GM18861 (cell line): ENCODE results near the gene SLC38A3.
"Not testable (repeated sequence)": the region's sequence is repeated elsewhere in the genome, so short reads cannot be mapped to it uniquely, and the experiment has no call there.

Experiments used
- ATAC-seq: cut with Tn5 transposase; IDR thresholded peaks from one replicate; pipeline ENCODE4 v1.9.1; 2021; ENCODE audit not compliant: unreplicated experiment

The SLC38A3 gene

DNA sequence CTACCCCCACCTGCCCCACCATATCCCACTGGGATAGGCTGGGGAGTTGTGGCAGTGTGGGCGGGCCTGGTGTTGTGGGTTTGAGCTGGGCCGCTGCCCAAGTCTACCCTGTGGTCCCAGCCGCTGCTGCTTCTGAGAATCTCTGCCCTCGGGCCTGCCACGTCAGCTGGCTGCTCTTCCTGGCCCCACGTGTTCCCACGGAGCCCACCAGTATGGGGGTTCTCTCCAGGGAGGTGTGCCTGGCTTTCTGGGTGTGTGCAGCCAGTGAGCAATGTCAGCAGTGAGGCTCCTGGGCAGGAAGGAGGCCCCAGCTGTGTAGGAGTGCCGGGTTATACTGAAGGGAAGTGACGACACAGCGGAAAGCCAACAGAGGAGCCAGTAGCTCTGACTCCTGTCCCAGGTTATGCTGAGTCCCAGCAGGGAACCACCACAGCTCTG, 41.5 kb downstream of the SLC38A3 start:
- ATAC-seq, result peak; percentile 39

DNA sequence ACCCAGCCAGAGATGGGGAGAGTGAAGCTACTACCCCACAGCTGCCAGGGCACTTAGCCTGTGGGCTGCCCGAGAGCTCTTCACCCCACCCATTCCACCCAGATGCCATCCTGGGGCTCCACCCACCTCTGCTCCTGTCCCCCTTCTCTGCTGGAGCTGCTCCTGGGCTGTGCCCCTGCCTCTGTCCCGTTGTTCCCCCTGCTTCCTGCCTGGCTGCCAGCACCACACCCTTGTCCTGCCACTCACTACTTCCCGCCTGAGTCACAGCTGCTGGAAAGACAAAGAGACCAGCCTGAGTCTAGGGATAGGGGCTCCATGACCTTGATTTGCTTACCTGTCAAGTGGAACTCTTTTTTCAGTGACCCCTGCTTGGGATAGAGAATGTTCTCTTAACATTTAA, 43.3 kb downstream of the SLC38A3 start:
- ATAC-seq, result no peak

DNA sequence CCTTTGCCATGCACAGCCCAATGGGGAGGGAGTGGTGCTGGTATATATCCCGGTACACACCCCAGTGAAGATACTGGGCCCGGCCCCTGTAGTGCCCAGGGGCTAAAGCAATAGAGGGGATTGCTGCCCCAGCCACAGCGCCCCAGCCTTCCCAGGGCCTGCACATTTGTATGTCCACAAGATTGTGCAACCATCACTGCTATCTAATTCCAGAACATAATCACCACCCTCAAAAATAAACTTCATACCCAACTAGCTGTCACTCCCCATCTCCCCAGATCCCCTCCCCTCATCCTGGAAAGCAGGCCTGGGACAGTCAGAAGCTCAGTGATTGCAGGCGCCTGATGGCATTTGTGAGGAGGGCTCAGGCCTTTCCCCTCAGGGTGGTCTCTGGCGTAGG, 44.4 kb downstream of the SLC38A3 start:
- no peak for ATAC-seq

DNA sequence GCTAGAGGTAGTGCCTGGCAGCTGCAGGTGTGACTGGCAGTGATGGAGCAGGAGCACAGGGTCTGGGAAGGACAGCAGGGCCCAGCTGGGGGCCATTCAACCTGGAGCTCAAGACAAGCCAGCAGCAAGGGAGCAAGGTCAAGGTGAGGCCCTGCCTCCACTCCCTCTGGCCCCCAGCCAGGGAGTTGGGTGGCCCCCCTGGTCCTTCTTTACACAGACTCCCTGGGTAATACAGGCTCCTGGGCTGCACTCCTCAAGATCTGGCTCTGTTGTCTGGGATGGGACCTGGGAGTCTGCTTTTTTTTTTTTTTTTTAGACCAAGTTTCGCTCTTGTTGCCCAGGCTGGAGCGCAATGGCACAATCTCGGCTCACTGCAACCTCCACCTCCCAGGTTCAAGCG, 45.4 kb downstream of the SLC38A3 start:
- no peak for ATAC-seq

DNA sequence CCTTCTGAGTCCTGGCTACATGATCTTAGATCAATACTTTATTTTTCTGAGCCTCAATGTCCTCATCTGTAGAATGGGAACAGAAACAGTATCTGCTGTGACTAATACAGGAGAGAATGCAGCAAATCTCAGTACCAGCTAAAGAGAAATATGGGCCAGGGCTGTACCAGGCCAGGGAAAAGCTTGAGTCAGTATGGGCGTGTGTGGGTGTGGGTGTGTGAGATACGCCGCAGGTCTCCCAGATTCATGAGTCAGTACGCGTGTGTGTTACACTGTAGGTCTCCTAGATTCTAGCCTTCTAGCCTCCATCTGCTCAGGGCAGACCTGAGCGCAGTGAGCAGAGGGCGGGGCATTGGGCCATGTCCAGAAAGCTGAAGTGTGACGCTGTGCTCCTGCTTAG, 46.1 kb downstream of the SLC38A3 start:
- ATAC-seq, result no peak

DNA sequence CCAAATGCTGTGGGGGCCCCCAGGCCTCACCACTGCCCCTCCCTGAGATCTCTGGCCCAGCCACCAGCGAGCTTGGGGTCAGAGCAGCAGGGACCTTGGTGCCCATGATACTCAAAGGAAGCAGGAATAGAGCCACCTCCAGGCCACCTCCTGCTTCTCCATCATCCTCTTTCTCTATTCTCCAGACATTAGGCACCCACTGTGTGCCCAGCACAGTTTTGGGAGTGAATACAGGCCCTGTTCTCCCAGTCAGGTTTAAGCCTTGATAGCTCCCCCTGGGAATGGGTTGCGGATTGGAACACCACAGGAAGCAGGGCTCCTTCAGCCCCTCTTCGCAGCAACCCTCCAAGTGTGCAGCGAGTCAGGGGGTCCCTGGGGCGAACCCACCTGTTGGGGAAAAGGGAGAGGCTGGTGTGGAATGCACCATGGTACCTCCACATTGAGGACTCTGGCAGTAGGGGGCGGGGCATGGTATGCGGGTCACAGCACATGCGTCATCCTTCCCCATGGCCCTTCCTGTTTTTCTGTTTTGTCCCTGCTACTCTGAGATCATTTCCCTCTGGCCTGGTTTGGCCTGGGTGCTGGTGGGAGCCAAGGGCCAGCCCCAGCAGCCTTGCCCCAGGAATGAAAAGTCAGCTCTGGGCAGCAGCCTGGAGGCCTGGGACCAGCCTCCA, 49.6 kb downstream of the SLC38A3 start:
- no peak for ATAC-seq

DNA sequence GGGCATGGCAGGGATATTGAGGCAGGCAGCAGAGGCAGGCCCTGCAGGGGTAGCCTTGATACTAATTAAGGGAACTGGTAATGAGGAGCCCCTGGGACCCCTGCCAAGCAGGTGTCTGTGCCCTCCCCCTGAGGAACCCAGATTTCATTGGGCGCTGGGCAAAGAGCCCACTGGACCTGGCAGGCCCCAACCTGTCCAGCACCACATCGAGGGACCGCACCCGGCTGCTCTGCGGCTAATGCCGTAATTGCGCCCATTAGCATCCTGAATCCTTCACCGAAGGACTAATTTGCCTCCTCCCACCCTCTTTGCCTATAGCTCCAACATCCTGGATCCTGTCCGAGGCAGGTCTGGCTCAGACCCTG, 50.2 kb downstream of the SLC38A3 start:
- no peak for ATAC-seq

DNA sequence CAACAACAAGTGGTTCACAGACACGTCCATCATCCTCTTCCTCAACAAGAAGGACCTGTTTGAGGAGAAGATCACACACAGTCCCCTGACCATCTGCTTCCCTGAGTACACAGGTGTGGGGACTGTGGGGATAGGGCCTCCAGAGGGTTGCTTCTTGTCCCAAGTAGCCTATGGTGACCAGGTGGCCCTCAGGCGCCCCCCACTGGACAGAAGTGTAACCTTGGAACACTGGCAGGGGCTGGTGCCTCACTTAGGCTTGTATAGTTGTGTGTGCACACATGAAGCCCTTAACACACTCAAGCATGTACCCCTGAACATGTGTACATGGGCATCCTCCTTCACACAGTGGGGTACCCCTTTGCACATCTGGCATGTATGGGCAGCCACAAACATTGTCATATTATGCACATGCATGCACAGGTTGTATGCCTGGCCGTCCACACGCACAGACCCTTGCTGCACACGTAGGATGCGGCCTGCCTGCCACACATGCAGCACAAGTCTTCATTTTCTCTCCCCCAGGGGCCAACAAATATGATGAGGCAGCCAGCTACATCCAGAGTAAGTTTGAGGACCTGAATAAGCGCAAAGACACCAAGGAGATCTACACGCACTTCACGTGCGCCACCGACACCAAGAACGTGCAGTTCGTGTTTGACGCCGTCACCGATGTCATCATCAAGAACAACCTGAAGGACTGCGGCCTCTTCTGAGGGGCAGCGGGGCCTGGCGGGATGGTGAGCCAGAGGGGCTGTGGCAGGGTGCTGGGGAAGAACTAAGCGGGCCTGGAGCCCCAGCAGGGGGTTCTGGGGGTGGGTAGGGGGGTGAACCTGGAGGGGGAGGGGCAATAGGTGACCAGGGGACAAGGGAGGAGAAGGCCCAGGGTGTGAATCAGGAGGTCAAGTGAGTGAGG, 52.2 kb downstream of the SLC38A3 start:
- ATAC-seq, result no peak

DNA sequence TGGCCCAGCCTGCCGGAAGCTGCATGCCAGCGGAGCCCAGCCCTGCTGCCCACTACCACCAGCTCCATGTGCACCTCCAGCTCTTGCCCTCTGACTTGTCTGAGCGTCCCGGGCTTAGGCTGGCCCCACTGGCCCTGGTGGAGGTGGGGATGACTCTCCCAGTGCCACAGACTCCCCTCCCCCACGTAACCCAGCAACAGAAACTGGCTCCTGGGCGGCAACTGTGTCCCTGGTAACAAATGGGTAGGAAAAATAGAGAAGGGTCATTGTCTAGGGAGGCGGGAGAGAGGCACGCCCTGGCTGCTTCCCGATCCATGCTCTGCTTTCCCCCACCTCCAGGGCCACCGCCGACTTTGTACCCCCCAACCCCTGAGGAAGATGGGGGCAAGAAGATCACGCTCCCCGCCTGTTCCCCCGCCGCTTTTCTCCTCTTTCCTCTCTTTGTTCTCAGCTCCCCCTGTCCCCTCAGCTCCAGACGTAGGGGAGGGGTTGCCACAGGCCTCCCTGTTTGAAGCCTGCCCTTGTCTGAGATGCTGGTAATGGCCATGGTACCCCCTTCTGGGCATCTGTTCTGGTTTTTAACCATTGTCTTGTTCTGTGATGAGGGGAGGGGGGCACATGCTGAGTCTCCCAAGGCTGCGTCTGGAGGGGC, 53.1 kb downstream of the SLC38A3 start:
- ATAC-seq, result no peak

DNA sequence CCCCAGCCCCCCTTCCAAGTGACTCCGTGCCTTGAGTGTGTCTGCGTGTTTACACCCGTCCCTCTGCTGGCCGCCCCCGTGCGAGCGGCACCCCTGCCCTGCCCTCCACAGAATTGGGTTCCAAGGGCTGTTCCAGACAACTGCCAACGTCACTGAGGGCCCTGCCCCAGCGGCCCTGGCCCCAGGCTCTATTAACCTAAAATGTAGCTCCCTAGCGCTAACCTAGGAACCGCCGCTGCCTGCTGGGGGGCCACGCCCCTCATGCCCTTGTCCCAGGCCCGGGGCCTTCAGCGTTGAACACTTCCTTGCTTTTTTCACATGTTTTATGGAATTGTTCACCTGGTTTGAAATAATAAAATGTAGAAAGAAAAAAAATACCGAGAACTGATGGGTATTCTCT, 53.9 kb downstream of the SLC38A3 start:
- ATAC-seq, result no peak

DNA sequence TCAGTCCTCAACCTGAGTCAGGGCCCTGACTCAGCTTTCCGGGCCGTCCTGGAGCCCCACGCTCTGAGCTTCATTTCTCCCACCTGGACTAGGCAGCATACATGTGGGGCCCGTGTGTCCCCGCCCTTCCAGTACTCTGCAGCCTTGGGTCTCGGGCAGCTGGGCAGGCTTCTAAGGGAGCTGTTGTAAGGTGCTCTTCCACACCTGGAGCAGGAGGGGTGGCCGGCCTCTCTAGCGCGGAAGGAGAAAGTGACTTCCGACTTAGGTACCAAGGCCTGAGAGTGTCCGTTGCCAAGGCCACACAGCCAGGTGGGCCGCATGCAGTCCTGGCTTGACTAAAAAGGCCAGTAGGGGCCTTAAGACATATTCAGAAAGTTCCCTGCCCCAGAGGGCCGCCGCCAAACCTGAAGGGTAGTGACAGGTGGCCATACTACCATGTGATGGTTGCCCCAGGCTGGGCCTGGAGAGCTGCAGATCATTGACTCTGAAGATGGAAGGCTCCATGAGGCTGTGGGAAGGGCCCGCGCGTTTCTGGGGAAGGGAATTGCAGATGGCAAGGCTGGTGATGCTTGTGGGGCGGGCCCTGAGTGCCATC, 54.5 kb downstream of the SLC38A3 start:
- ATAC-seq, result peak; percentile 10

DNA sequence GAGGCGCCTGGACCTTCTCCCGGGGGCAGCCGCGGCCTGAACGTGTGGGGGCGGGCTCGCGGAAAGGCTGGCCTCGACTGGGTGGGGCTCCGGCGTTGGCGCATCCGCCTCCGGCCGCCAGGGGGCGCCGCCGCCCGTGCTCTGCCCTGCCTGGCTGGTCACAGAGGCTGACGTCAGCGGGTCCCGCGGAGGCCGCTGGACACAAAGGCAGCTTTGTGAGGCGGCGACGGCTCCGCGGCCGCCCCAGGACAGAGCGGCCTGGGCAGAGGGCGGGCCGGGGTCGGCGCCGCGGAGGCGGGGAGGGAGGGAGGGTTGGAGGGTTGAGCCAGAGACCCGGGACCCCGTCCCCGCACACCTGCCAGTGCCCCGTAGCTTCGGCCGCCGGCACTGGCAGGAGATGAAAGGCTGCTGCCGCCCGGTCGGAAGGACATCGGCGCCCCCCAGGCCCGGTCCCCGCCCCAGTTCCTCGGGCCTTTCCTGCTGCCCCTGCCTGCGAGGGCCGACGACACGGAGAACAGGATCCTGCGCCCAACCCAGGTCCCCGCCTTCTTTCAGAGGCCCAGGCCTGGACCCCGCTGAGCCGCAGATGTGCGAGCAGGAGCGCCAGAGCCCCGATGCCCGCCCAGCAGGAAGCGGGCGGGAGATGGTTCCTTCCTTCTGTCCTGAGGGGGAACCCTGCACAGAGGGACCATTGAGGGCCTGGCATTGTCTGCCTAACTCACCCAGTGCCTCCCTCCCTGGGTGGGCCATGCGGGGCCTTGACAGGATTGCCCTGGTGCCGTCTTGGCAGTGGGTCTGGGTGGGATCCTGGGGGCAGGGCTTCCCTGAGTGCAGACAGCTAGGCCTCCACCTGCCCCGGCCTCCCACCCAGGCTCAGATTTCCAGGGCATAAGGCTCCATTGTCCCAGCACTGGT, 55.2 kb downstream of the SLC38A3 start:
- ATAC-seq, result peak; percentile 82

DNA sequence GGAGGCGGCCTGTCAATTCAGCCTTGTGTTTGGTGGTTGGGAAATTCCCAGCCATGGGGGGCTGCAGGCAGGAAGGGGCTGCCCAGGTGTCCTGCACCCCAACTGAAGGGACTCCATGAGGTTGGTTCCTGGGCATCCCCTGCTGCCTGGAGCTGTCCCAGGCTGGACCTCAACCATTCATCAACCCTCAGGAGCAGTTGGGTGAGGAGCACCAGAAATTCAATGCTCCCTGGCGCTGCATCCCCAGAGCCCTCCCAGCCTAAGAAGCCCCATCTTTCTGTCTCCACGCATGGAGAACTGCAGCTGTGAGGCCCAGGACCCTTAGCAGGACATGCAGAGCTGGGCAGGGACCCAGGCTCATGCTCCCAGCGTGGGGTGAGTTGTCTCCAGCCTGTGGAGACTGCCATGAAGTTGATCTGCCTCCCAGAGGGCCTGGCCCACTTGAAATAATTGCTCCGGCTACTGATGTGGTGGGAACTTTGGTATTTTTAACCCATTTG, 55.9 kb downstream of the SLC38A3 start:
- no peak for ATAC-seq

DNA sequence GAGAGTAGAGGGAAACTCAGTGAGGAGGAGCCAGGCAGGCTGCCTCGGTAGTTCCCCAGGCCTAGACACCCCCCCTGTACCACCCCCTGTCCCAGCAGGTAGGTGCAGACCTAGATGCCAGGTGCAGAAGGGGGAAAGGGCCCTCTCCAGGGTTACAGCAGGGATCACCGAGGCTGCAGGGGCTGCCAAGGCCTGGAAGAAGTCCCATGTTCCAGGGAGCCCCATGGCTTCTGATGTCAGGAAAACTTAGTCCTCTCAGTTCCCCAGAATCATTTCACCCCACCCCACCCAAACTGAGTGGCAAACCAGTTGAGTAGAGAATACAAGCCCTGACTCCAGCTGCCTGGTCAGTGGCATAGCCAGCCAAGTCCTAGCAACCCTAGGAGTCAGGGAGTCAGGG, 56.4 kb downstream of the SLC38A3 start:
- no peak for ATAC-seq

DNA sequence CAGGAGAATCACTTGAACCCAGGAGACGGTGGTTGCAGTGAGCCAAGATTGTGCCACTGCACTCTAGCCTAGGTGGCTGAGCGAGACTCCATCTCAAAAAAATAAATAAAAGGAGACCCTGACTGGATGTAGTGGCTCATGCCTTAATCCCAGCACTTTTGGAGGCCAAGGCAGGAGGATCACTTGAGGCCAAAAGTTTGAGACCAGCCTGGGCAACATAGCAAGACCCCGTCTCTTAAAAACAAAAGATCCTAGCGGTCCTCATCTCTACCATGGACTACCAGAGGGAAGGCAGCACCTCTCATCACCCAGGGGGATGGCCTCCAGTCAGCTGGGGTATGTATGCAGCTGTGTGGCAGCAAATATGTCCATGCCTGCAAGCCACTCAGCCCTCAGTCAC, 57.1 kb downstream of the SLC38A3 start:
- not testable (repeated sequence) for ATAC-seq

DNA sequence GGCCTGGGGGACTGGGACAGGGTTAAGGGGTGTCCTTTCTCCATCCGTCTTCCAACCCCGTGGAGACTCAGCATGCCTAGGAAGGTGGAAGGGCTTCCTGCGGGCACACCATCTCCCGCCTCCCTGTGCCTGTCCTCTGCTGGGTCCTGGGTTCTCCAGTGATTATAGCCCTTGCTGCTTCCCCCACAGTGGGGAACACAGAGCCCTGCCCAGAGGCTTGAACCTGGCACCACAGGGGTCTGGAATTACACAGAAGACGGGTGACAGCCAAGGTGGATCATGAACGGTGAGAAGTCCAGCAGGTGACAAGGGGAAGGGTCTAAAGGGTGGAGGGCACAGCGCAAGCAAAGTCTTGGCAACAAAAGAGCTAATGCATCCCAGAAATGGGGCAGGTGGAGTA, 57.7 kb downstream of the SLC38A3 start:
- ATAC-seq, result no peak

DNA sequence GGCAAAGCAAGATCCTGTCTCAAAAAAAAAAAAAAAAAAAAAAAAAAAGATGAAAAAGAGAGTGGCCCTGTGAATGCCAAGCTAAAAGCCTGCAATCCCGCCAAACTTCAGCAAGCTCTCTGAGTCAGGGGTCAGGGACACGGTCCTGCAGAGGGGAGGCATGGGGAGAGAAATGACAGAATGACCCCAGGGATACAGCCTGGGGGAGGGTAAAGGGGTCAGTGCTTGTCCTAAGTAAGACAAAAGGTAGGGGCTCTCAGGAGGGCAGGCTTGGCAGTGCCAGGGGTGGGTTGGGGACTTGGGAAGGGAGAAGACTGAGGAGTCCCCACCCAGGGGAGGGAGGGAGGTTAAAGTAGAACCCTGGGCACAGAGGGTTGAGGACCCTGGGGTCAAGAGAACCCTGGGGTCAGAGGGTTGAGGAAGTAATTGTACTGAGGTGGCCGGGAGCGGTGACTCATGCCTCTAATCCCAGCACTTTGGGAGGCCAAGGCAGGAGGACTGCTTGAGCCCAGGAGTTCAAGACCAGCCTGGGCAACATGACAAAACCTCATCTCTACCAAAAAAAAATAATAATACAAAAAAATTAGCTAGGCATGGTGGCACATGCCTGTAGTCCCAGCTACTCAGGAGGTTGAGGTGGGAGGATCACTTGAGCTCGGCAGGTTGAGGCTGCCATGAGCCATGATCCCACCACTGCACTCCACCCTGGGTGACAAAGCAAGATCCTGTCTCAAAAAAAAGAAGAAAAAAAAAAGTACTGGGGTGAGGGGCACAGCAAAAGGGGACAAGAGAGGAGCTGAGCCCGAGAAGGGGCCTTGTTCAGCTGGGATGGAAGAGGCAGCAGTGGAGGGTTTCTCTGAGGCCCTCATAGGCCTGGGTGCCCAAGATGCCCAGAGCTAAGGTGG, 58.7 kb downstream of the SLC38A3 start:
- ATAC-seq, result no peak

DNA sequence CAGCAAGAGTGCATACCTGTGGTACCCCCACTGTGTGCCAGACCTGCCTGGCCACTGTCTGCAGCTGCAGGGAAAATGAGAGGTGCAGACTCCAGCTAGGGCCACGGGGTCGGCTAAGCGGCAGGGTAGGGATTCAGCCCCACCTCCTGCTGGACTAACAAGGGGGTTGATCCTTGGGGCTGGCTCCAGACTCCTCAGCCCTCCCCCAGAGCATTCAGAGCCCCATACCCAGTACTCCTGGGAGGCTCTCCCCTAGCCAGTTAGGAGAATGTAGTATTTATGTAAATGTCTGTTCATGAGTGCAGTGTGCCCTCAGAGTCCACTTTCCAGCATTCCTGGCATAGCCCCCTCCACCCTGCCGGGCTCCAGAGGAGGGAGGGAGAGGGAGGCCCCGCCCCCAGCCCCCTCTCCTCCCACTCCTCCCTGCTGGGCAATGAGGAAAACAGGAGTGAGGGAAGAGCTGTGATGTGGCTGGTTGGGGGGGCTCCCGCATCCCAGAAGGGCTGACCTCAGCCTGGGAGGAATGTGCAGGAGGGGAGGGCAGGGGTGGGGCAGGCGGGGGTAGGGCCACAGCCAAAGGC, 59.4 kb downstream of the SLC38A3 start:
- no peak for ATAC-seq

DNA sequence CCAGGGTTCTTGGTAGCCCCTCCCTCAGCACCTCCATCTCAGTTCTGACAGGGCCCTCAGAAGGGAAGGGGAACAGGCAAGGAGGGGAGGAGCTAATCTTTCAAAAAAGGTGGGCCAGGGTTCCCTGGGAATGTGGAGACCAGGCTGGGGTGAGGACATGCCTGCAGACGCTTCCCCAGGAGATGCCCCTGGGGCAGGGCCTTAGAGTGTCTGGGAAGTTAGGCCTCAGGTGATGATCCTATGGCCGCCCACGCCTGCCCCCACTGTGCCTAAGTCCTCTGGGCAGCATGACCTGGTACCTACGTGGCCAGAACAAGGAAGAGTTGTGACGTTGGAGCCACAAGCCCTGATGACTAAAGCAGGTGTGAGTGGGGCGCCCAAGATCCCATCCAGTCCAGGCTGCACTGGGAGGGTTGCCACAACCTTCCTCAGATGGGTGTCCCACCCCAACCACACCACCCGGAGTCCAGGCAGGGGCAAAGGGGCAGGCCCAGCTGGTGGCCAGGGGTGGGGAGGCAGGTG, 60.0 kb downstream of the SLC38A3 start:
- no peak for ATAC-seq
